CD14-positive monocyte (primary cell): ENCODE results near the gene QRICH2. TPM values are rescaled to one million over a fixed set of nuclear protein-coding genes. Genes with fewer than 3 reads are reported as not detected.
A peak's percentile ranks its signal among the peaks of the same experiment; 100 is the strongest.

Source experiments
- DNase-seq, 3 donors: peaks; one replicate each; pipeline ENCODE4 v3.0.0-alpha.2; 2011 to 2022
- H2AFZ ChIP-seq: 2 replicates; pipeline ENCODE4 v1.6.0; 2012; ENCODE audit warnings: mild to moderate bottlenecking, low read depth, low read length, inconsistent platforms; ENCODE audit not compliant: insufficient read depth, poor library complexity, severe bottlenecking
- H3K27ac ChIP-seq, 2 donors: 1 replicate in 1 of 2; 2 replicates in 1 of 2; pipeline ENCODE4 v1.5.1; 2012 to 2013; ENCODE audit warnings: low read length in 2 of 2, control low read depth in 1 of 2, inconsistent platforms in 1 of 2, low read depth in 1 of 2, mild to moderate bottlenecking in 1 of 2
- H3K27me3 ChIP-seq, 2 donors: one replicate each; pipeline versions ENCODE4 v1.6.0 to v1.6.1; 2011 to 2013; ENCODE audit warnings: low read length in 2 of 2; ENCODE audit not compliant: control insufficient read depth in 2 of 2, insufficient read depth in 2 of 2
- H3K36me3 ChIP-seq, 2 donors: replicated peaks in 1 of 2; 1 replicate in 1 of 2; 2 replicates in 1 of 2; pipeline versions ENCODE4 v1.5.1 to v1.6.1; 2012 to 2013; ENCODE audit warnings: low read length in 2 of 2, control low read depth in 1 of 2, inconsistent platforms in 1 of 2, mild to moderate bottlenecking in 1 of 2; ENCODE audit not compliant: insufficient read depth in 2 of 2, control insufficient read depth in 1 of 2
- H3K4me1 ChIP-seq, 2 donors: 1 replicate in 1 of 2; 2 replicates in 1 of 2; pipeline versions ENCODE4 v1.5.1 to v1.6.1; 2012 to 2013; ENCODE audit warnings: low read length in 2 of 2, control low read depth in 1 of 2, inconsistent platforms in 1 of 2, mild to moderate bottlenecking in 1 of 2, moderate library complexity in 1 of 2; ENCODE audit not compliant: insufficient read depth in 2 of 2, control insufficient read depth in 1 of 2
- H3K4me2 ChIP-seq: replicated peaks from 2 replicates; pipeline ENCODE3; 2012; ENCODE audit warnings: low read length, moderate library complexity, mild to moderate bottlenecking; ENCODE audit not compliant: poor library complexity, severe bottlenecking; ENCODE audit errors: extremely low read depth
- H3K4me3 ChIP-seq, 3 experiments: fragments of 200-600 bp in 1 of 3; sonication (generic) in 1 of 3; replicated peaks in 1 of 3; 1 replicate in 2 of 3; 2 replicates in 1 of 3; pipeline ENCODE4 v1.5.1; 2011 to 2013; ENCODE audit warnings: low read length in 3 of 3, mild to moderate bottlenecking in 3 of 3, control low read depth in 2 of 3, low read depth in 2 of 3, inconsistent platforms in 1 of 3, moderate library complexity in 1 of 3
- H3K79me2 ChIP-seq: 2 replicates; pipeline ENCODE4 v1.6.0; 2012; ENCODE audit warnings: mild to moderate bottlenecking, control low read depth, inconsistent platforms, low read length, moderate library complexity; ENCODE audit not compliant: insufficient read depth
- H3K9ac ChIP-seq: 2 replicates; pipeline ENCODE4 v1.6.0; 2017; ENCODE audit warnings: low read length, mild to moderate bottlenecking; ENCODE audit not compliant: insufficient read depth, poor library complexity, severe bottlenecking
- H3K9me3 ChIP-seq, 2 donors: replicated peaks in 1 of 2; 1 replicate in 1 of 2; 2 replicates in 1 of 2; pipeline versions ENCODE4 v1.5.1 to v1.6.1; 2012 to 2013; ENCODE audit warnings: low read length in 2 of 2, control low read depth in 1 of 2; ENCODE audit not compliant: control insufficient read depth in 1 of 2, insufficient read depth in 1 of 2
- H4K20me1 ChIP-seq: 2 replicates; pipeline ENCODE4 v1.6.0; 2012; ENCODE audit warnings: mild to moderate bottlenecking, low read length, control low read depth, moderate library complexity; ENCODE audit not compliant: insufficient read depth
- H3K27ac Mint-ChIP-seq, 7 donors: one replicate each; pipeline ENCODE4 v1.8.0; 2020; ENCODE audit warnings: mild to moderate bottlenecking in 7 of 7, mixed read lengths in 7 of 7, moderate library complexity in 6 of 7, inconsistent platforms in 2 of 7
- H3K27me3 Mint-ChIP-seq, 3 donors: one replicate each; pipeline ENCODE4 v1.8.0; 2021 to 2022; ENCODE audit warnings: low read depth in 3 of 3, mild to moderate bottlenecking in 3 of 3, mixed read lengths in 3 of 3, moderate library complexity in 3 of 3, inconsistent platforms in 1 of 3
- H3K36me3 Mint-ChIP-seq, 2 donors: one replicate each; pipeline ENCODE4 v1.8.0; 2020; ENCODE audit warnings: mixed read lengths in 2 of 2, inconsistent platforms in 1 of 2, mild to moderate bottlenecking in 1 of 2
- H3K4me1 Mint-ChIP-seq: one replicate; pipeline ENCODE4 v1.8.0; 2020; ENCODE audit warnings: mild to moderate bottlenecking, mixed read lengths
- H3K4me3 Mint-ChIP-seq, 2 donors: one replicate each; pipeline ENCODE4 v1.8.0; 2020; ENCODE audit warnings: mild to moderate bottlenecking in 2 of 2, mixed read lengths in 2 of 2, moderate library complexity in 1 of 2
- H3K9me3 Mint-ChIP-seq, 7 donors: one replicate each; pipeline ENCODE4 v1.8.0; 2020 to 2022; ENCODE audit warnings: mixed read lengths in 7 of 7, mild to moderate bottlenecking in 6 of 7, moderate library complexity in 6 of 7, inconsistent platforms in 2 of 7
- CTCF ChIP-seq: fragments of 200-600 bp; IDR thresholded peaks from one replicate; pipeline ENCODE4 v1.8.0; 2022; ENCODE audit warnings: antibody characterized with exemption, mild to moderate bottlenecking
- WGBS: methylation state at CpG from one replicate; pipeline ENCODE4 v1.1.5; 2013; ENCODE audit warnings: missing lambda C conversion rate; ENCODE audit not compliant: insufficient coverage; 5-methylcytosine and 5-hydroxymethylcytosine counted together
- intact Hi-C, 2 donors: fragments of 100-400 bp; cut with micrococcal nuclease; formaldehyde crosslinking; loops; one replicate each; pipeline versions ENCODE4 v1.15.0 to v1.15.1; 2023
- polyA plus RNA-seq, 3 donors: library from polyadenylated mRNA; depleted of rRNA in 1 of 3; unstranded in 2 of 3; stranded (reverse) in 1 of 3; fragments of 300-500 nt in 2 of 3; fragments of >200 nt in 1 of 3; fragmentation: Illumina TruSeq in 2 of 3; gene quantifications; 1 replicate in 2 of 3; 2 replicates in 1 of 3; pipeline ENCODE4 v1.2.3, GENCODE V29; 2012 to 2021

QRICH2 gene
- polyA plus RNA-seq, 3 donors = 0.04 to 1.9 TPM; not detected in 1

GRCh38 chr17:76326306-76326705 lies 18.2 kb upstream of the QRICH2 start:
- Mint-ChIP-seq H3K4me1 (peaks cover 14% of the 10 kb centered on the region), H3K36me3 (peaks cover 46 to 81% of the 10 kb centered on the region in 2 donors), H3K27ac (peak overlapping the region in 2 of 7 donors; percentile 85 to 96)

GRCh38 chr17:76318586-76318985 lies 10.5 kb upstream of the QRICH2 start:
- intact Hi-C loops = no loop called here
- WGBS = 93% methylated on average over 2 of the region's 3 CpGs
- Mint-ChIP-seq H3K27ac (no peak overlapping the region), H3K36me3 (peaks cover 56 to 78% of the 10 kb centered on the region in 2 donors), H3K9me3 (no peaks in the 10 kb centered on the region), H3K4me1 (no peaks in the 10 kb centered on the region), H3K27me3 (no peaks in the 10 kb centered on the region), H3K4me3 (no peak overlapping the region)
- Histone ChIP-seq H3K27me3 (no peaks in the 10 kb centered on the region), H3K9ac (no peak overlapping the region), H3K79me2 (no peaks in the 10 kb centered on the region), H4K20me1 (no peaks in the 10 kb centered on the region), H3K4me1 (no peaks in the 10 kb centered on the region), H3K36me3 (peaks cover 27 to 57% of the 10 kb centered on the region in 2 donors), H3K4me3 (no peak overlapping the region), H3K27ac (no peak overlapping the region), H2AFZ (no peak overlapping the region), H3K4me2 (no peak overlapping the region), H3K9me3 (no peaks in the 10 kb centered on the region)
- no peak for TF ChIP-seq CTCF
- no peak for DNase-seq

More at GRCh38 chr17:76326306-76326705, 18.2 kb upstream of the QRICH2 start:
- H3K9me3 ChIP-seq = no peaks in the 10 kb centered on the region
- H2AFZ ChIP-seq = no peak overlapping the region
- no peaks in the 10 kb centered on the region for H4K20me1 ChIP-seq
- peaks cover 14 to 19% of the 10 kb centered on the region in 2 donors for H3K4me1 ChIP-seq
- intact Hi-C loops = no loop called here
- no peak overlapping the region for H3K4me3 ChIP-seq
- no peaks in the 10 kb centered on the region for H3K27me3 ChIP-seq
- no peak for TF ChIP-seq CTCF
- H3K79me2 ChIP-seq = no peaks in the 10 kb centered on the region
- peak overlapping the region in 1 of 2 donors; percentile 85 for H3K27ac ChIP-seq
- peaks cover 22 to 64% of the 10 kb centered on the region in 2 donors for H3K36me3 ChIP-seq
- DNase-seq = no peak
- WGBS = no CpG with 5 or more reads among the region's 1 CpG
- H3K9me3 Mint-ChIP-seq = no peaks in the 10 kb centered on the region
- no peak overlapping the region for H3K4me2 ChIP-seq
- H3K4me3 Mint-ChIP-seq = no peak overlapping the region
- H3K27me3 Mint-ChIP-seq = peaks cover 0 to 4% (median 0%) of the 10 kb centered on the region in 3 donors
- H3K9ac ChIP-seq = no peak overlapping the region
